ENCODE results near the gene TENT5D. TPM values are rescaled to one million over a fixed set of nuclear protein-coding genes. Genes with fewer than 3 reads are reported as not detected.

TENT5D gene
- not detected in 2 replicates for total RNA-seq

GRCh38 chrX:80420147-80420546, at the start of gene TENT5D:
TSS of gene TENT5D (plus strand) at chrX:80420447. CDS start at chrX:80442540, 22,093 bp downstream.

Data from aortic smooth muscle cell (primary cell).